ENCODE data around the gene CRAT. TPM values are rescaled to one million over a fixed set of nuclear protein-coding genes. Genes with fewer than 3 reads are reported as not detected.

CRAT gene
- polyA plus RNA-seq, 1 experiment, result 24.3 TPM

DNA sequence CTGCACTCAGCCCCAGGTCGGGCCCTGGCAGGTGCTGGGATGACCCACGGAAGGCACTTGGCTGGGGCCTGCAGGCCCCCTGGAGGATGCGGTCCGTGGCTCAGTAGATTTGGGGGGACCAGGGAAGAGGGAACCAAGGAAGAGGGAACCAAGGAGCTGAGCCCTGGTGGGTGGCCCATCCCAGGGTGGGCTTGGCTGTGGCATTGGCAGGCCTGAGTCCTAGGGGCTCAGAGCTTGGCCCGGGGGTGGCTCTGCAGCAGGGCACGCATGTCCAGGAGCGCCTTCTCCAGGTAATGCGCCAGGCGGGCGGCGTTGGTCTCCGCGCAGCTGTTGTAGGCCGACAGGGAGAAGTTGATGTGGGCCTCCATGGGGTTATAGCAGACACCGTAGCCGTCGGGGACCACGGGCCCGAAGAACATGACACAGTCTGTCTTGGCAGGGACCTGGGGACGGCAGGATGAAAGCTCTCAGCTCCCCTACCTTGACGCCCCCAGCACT, 15.4 kb downstream of the CRAT start:
- no peak for DNase-seq (ENCODE audit: low read depth, low spot score)
- TF ChIP-seq, protein P1, sequence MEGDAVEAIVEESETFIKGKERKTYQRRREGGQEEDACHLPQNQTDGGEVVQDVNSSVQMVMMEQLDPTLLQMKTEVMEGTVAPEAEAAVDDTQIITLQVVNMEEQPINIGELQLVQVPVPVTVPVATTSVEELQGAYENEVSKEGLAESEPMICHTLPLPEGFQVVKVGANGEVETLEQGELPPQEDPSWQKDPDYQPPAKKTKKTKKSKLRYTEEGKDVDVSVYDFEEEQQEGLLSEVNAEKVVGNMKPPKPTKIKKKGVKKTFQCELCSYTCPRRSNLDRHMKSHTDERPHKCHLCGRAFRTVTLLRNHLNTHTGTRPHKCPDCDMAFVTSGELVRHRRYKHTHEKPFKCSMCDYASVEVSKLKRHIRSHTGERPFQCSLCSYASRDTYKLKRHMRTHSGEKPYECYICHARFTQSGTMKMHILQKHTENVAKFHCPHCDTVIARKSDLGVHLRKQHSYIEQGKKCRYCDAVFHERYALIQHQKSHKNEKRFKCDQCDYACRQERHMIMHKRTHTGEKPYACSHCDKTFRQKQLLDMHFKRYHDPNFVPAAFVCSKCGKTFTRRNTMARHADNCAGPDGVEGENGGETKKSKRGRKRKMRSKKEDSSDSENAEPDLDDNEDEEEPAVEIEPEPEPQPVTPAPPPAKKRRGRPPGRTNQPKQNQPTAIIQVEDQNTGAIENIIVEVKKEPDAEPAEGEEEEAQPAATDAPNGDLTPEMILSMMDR (IDR thresholded peaks at IDR 0.05; ENCODE audit: low read depth, low read length), result no peak
- Histone ChIP-seq H3K27ac (ENCODE audit: low read depth, low read length) (no peak overlapping the region), H3K4me3 (ENCODE audit: low read depth, low read length) (no peak overlapping the region), H3K9me3 (ENCODE audit: control insufficient read depth, insufficient read depth, low read length) (no peaks in the 10 kb centered on the region; the same call in 1 of the 2 replicates), H3K27me3 (ENCODE audit: control insufficient read depth, insufficient read depth, low read length) (no peaks in the 10 kb centered on the region)
- CTCF ChIA-PET, result interaction anchor here (0.9 kb wide), 1 partner anchor 67 kb away, joined by 3 read pairs; the partner anchor contains the start of gene SH3GLB2
- POLR2A ChIA-PET, result no interaction called here

DNA sequence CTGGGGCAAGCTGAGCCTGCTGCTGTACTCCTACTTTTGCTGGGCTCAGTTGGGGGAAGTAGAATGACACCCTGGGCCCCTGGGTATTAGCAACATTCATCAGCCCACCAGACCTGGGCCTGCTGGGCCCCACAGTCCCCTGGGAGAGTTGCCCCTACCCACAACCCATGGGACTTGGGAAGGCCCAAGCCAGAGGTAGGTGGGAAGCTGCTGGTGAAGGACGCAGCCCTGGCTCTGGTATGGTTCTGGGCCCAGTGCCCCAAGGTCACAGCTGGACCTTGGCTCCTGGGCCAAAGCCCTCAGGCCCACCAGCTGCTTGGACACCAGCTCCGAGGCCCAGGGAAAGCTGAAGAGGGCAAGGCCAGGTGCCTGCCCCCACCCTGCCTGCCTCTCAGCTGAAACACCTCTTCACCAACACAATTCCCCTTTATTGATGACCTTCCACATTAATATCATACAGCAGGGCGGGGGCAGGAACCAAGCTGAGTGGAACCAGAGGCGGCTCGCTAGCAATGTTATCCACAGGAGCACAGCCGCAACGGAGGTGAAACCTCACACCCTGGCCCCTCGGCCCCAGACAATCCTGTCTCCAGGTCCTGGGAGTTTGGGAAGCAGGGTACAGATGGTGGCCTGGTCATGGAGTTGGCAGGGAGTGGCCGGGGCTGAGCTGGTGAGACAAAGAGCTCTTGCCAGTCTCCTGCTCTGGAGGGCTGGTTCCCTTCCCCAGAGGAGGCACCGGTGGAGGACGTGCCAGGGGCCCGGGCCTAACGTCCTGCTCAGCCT, 16.0 kb downstream of the CRAT start:
- Histone ChIP-seq H3K9me3 (ENCODE audit: control insufficient read depth, insufficient read depth, low read length) (no peaks in the 10 kb centered on the region; the same call in 1 of the 2 replicates), H3K4me3 (ENCODE audit: low read depth, low read length) (no peak overlapping the region), H3K27me3 (ENCODE audit: control insufficient read depth, insufficient read depth, low read length) (no peaks in the 10 kb centered on the region), H3K27ac (ENCODE audit: low read depth, low read length) (no peak overlapping the region)
- TF ChIP-seq, protein P1 (IDR thresholded peaks at IDR 0.05; ENCODE audit: low read depth, low read length), result no peak
- DNase-seq (ENCODE audit: low read depth, low spot score), result no peak
- POLR2A ChIA-PET, result interaction anchor here (0.8 kb wide), 1 partner anchor 13 kb away, joined by 3 read pairs; no protein-coding TSS in a partner anchor
- CTCF ChIA-PET, result interaction anchor here (0.9 to 1.0 kb wide), 2 partner anchors 9 to 66 kb away, joined by 3 read pairs; partner anchors contain the start of gene SH3GLB2

DNA sequence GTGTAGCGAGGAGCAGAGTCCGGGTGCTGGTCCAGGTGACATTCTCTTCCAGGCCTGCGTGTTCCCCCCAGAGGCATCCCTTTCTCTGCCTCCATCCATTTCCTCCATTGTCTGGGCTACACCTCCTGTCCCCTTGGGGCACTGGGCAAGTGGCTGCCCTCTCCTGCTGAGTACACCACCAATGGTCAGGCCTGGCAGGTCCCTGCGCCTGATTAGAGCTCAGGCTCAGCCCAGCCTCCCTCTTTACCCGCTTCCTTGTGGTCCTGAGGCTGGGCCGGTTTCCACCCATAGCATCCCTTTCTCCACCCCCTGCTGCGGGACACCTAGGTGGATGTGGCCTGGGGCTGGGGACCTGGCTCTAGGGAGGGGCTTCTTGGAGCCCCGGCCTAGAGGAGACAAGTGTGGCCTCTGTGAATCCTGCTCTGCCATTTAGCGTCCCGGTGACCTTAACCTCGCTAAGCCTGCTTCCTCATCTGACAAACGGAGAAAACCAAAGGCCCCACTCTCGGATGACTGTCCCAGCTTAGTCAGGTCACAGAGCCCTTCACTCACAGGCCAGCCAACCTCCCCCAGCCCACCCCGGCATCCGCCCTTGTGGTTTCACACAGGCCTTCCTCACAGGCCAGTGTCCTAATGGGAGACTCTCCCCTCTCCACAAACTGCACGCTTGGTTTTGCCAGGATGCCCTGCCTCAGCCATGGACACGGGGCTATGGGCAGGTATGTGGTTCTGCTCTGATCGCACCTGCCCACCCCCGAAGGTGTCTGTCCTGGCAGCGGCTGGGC, 16.8 kb downstream of the CRAT start:
- POLR2A ChIA-PET, result interaction anchor here (0.8 kb wide), 1 partner anchor 12 kb away, joined by 3 read pairs; no protein-coding TSS in a partner anchor

DNA sequence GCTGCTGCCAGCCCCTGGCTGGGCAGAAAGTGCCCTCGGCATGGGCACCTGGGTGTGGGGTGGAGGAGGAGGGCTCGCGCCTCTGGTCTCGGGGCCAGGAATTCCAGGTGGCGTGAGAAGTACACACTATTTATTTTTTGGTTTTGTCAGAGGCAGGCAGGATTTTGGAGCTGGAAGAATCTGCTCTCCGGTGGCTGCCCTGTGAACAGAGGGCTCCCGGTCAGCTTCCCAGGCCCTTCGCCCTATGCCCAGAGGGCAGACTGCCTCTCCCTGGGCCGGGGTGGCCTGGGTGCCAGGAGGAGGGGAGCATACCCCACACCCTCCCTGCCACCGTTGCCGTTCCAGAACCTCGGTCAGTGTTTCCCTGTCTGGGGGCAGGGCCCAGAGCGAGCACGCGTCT, 21.3 kb downstream of the CRAT start:
- ChIA-PET CTCF (no interaction called here), POLR2A (no interaction called here)
- TF ChIP-seq, protein P1 (IDR thresholded peaks at IDR 0.05; ENCODE audit: low read depth, low read length), result no peak
- H3K27me3 ChIP-seq (ENCODE audit: control insufficient read depth, insufficient read depth, low read length), result no peaks in the 10 kb centered on the region
- no peak overlapping the region for H3K4me3 ChIP-seq (ENCODE audit: low read depth, low read length)
- H3K27ac ChIP-seq (ENCODE audit: low read depth, low read length), result no peak overlapping the region
- no peak for DNase-seq (ENCODE audit: low read depth, low spot score)
- H3K9me3 ChIP-seq (ENCODE audit: control insufficient read depth, insufficient read depth, low read length), result no peaks in the 10 kb centered on the region; the same call in 1 of the 2 replicates

More for the DNA sequence above, 16.8 kb downstream of the CRAT start:
- H3K27ac ChIP-seq (ENCODE audit: low read depth, low read length), result no peak overlapping the region
- DNase-seq (ENCODE audit: low read depth, low spot score), result no peak
- H3K4me3 ChIP-seq (ENCODE audit: low read depth, low read length), result no peak overlapping the region
- TF ChIP-seq, protein P1 (IDR thresholded peaks at IDR 0.05; ENCODE audit: low read depth, low read length), result no peak
- H3K27me3 ChIP-seq (ENCODE audit: control insufficient read depth, insufficient read depth, low read length), result no peaks in the 10 kb centered on the region
- CTCF ChIA-PET, result interaction anchor here (1.0 kb wide), 1 partner anchor 10 kb away, joined by 3 read pairs; no protein-coding TSS in a partner anchor
- no peaks in the 10 kb centered on the region; the same call in 1 of the 2 replicates for H3K9me3 ChIP-seq (ENCODE audit: control insufficient read depth, insufficient read depth, low read length)

Measured in AG04450 (cell line).